ENCODE data around the gene KLHL26.

Gene KLHL26

GRCh38 chr19:18612051-18612771 is 24.6 kb upstream of the KLHL26 start:
- H3K27ac Mint-ChIP-seq (ENCODE audit: low read depth) = no peak overlapping the region
- peaks cover 99% of the 10 kb centered on the region for H3K27me3 Mint-ChIP-seq
- H3K4me1 Mint-ChIP-seq = peaks cover 20% of the 10 kb centered on the region
- no peak for DNase-seq (ENCODE audit: low spot score in 2 of 2)
- H3K4me3 Mint-ChIP-seq = peak overlapping the region; percentile 76
- ATAC-seq (replicated peaks; ENCODE audit: extremely low read depth, poor library complexity, severe bottlenecking) = no peak
- no peaks in the 10 kb centered on the region for H3K9me3 Mint-ChIP-seq
- H3K36me3 Mint-ChIP-seq (ENCODE audit: insufficient read depth) = peaks cover 3% of the 10 kb centered on the region

DNA sequence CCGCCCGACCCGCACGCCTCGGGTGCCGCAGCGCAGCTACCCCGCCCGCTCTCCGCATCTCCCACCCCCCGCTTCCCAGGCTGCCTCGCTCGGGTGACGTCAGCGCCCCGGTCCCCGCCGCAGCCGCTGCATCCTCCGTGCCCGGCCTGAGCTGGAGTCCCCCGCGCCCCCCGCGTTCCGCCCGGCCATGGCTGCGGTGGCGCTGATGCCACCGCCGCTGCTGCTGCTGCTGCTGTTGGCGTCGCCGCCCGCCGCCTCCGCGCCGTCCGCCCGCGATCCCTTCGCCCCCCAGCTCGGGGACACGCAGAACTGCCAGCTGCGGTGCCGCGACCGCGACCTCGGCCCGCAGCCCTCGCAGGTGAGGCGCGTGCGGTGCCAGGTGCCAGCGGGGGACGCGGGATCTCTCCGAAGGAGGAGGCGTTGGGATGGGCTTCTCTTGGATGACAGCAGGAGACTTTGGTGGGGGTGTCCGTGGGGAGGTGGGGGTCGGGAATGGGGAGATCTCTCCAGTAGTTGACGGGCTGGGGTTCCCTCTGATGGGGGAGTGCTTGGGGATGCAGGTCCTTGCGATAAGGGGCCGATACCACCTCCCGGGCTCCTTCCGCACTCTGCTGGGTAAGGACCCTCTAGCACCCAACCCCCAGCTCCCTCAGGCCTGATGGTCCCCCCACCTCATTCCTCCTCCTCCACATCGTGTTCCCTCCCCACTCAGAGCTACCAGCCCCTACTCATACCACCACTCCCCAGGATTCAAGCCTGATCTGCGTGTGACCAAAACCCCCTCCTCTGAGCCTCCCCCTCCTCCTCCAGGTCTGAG is 23.8 kb upstream of the KLHL26 start, which contains the start of gene TMEM59L:
TSS of gene TMEM59L (plus strand) at position 99 of the 817 bp plus-strand sequence. CDS start at position 188, 89 bp downstream.
- Mint-ChIP-seq H3K36me3 (ENCODE audit: insufficient read depth) (peaks cover 3% of the 10 kb centered on the region), H3K9me3 (no peaks in the 10 kb centered on the region), H3K4me1 (peaks cover 20% of the 10 kb centered on the region), H3K4me3 (peak within 1 kb of the TSS; percentile 76), H3K27ac (ENCODE audit: low read depth) (no peak within 1 kb of the TSS), H3K27me3 (peaks cover 99% of the 10 kb centered on the region)
- ATAC-seq (replicated peaks; ENCODE audit: extremely low read depth, poor library complexity, severe bottlenecking) = peak; percentile 52
- peak in 1 of 2 donors; percentile 23 for DNase-seq (ENCODE audit: low spot score in 2 of 2)

- Mint-ChIP-seq H3K4me1 (peaks cover 20% of the 10 kb centered on the region), H3K36me3 (ENCODE audit: insufficient read depth) (peaks cover 3% of the 10 kb centered on the region), H3K27ac (ENCODE audit: low read depth) (no peak overlapping the region), H3K4me3 (peak overlapping the region; percentile 76), H3K9me3 (no peaks in the 10 kb centered on the region), H3K27me3 (peaks cover 95% of the 10 kb centered on the region)
- DNase-seq (ENCODE audit: low spot score in 2 of 2) (no peak), ATAC-seq (replicated peaks; ENCODE audit: extremely low read depth, poor library complexity, severe bottlenecking) (no peak)
Observed at GRCh38 chr19:18613589-18614234, 23.1 kb upstream of the KLHL26 start.

DNA sequence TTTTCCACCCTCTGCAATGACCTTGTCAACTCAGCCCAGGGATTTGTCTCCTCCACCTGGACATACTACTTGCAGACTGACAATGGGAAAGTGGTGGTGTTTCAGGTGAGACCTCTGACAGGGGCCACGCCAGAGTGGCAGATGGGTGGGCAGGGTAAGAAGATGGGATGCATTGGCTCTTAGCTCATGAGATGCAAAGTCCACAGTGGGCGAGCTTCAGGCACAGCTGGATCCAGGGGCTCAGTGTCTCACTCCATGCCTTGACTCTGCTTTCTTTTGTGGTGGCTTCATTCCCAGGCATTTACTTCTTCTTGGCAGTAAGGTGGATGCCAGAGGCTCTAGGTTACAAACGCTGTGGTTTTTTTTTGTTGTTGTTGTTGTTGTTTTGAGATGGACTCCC is 20.8 kb upstream of the KLHL26 start:
- peaks cover 17% of the 10 kb centered on the region for H3K4me1 Mint-ChIP-seq
- H3K36me3 Mint-ChIP-seq (ENCODE audit: insufficient read depth) = peaks cover 6% of the 10 kb centered on the region
- no peaks in the 10 kb centered on the region for H3K9me3 Mint-ChIP-seq
- H3K4me3 Mint-ChIP-seq = no peak overlapping the region
- no peak for ATAC-seq (replicated peaks; ENCODE audit: extremely low read depth, poor library complexity, severe bottlenecking)
- H3K27ac Mint-ChIP-seq (ENCODE audit: low read depth) = no peak overlapping the region
- DNase-seq (ENCODE audit: low spot score in 2 of 2) = no peak
- H3K27me3 Mint-ChIP-seq = peaks cover 81% of the 10 kb centered on the region

GRCh38 chr19:18617562-18617961 is 19.3 kb upstream of the KLHL26 start:
- H3K4me1 Mint-ChIP-seq = peaks cover 8% of the 10 kb centered on the region
- H3K4me3 Mint-ChIP-seq = no peak overlapping the region
- peaks cover 6% of the 10 kb centered on the region for H3K36me3 Mint-ChIP-seq (ENCODE audit: insufficient read depth)
- DNase-seq (ENCODE audit: low spot score in 2 of 2) (no peak), ATAC-seq (replicated peaks; ENCODE audit: extremely low read depth, poor library complexity, severe bottlenecking) (no peak)
- no peak overlapping the region for H3K27ac Mint-ChIP-seq (ENCODE audit: low read depth)
- H3K27me3 Mint-ChIP-seq = peaks cover 67% of the 10 kb centered on the region
- no peaks in the 10 kb centered on the region for H3K9me3 Mint-ChIP-seq

- Mint-ChIP-seq H3K27me3 (peaks cover 60% of the 10 kb centered on the region), H3K9me3 (no peaks in the 10 kb centered on the region), H3K4me1 (peaks cover 5% of the 10 kb centered on the region), H3K4me3 (no peak overlapping the region), H3K36me3 (ENCODE audit: insufficient read depth) (peaks cover 3% of the 10 kb centered on the region), H3K27ac (ENCODE audit: low read depth) (no peak overlapping the region)
- ATAC-seq (replicated peaks; ENCODE audit: extremely low read depth, poor library complexity, severe bottlenecking) (no peak), DNase-seq (ENCODE audit: low spot score in 2 of 2) (no peak)
Observed at GRCh38 chr19:18618236-18618635, 18.6 kb upstream of the KLHL26 start.

GRCh38 chr19:18620311-18620710 is 16.5 kb upstream of the KLHL26 start:
- no peaks in the 10 kb centered on the region for H3K9me3 Mint-ChIP-seq
- H3K4me1 Mint-ChIP-seq = no peaks in the 10 kb centered on the region
- no peak overlapping the region for H3K27ac Mint-ChIP-seq (ENCODE audit: low read depth)
- DNase-seq (ENCODE audit: low spot score in 2 of 2) (no peak), ATAC-seq (replicated peaks; ENCODE audit: extremely low read depth, poor library complexity, severe bottlenecking) (no peak)
- peaks cover 3% of the 10 kb centered on the region for H3K36me3 Mint-ChIP-seq (ENCODE audit: insufficient read depth)
- H3K4me3 Mint-ChIP-seq = no peak overlapping the region
- H3K27me3 Mint-ChIP-seq = peaks cover 39% of the 10 kb centered on the region

- Mint-ChIP-seq H3K27me3 (peaks cover 33% of the 10 kb centered on the region), H3K36me3 (ENCODE audit: insufficient read depth) (peaks cover 3% of the 10 kb centered on the region), H3K27ac (ENCODE audit: low read depth) (no peak overlapping the region), H3K4me3 (no peak overlapping the region), H3K9me3 (no peaks in the 10 kb centered on the region), H3K4me1 (no peaks in the 10 kb centered on the region)
- no peak for DNase-seq (ENCODE audit: low spot score in 2 of 2)
- no peak for ATAC-seq (replicated peaks; ENCODE audit: extremely low read depth, poor library complexity, severe bottlenecking)
Observed at GRCh38 chr19:18620902-18621301, 15.9 kb upstream of the KLHL26 start.

DNA sequence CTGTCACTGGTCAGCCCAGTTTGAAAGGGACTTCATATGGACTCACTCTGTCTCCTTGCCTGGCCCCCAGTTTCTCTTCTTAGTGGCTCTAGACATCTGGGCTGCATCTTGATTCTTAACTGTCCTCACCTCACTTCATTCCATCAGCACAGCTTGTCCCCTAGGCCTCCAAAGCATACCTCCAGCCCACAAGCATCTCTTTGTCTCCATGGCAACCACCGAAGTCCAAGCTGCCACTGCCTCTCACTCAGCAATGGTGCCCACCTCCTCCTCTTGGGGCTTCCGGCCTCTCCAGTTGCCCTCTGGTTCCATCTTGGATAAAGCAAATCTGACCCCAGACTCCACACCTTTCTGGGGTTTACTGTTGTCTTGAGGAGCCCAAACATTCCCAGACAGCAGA is 9.9 kb upstream of the KLHL26 start:
- no peak for DNase-seq (ENCODE audit: low spot score in 2 of 2)

DNA sequence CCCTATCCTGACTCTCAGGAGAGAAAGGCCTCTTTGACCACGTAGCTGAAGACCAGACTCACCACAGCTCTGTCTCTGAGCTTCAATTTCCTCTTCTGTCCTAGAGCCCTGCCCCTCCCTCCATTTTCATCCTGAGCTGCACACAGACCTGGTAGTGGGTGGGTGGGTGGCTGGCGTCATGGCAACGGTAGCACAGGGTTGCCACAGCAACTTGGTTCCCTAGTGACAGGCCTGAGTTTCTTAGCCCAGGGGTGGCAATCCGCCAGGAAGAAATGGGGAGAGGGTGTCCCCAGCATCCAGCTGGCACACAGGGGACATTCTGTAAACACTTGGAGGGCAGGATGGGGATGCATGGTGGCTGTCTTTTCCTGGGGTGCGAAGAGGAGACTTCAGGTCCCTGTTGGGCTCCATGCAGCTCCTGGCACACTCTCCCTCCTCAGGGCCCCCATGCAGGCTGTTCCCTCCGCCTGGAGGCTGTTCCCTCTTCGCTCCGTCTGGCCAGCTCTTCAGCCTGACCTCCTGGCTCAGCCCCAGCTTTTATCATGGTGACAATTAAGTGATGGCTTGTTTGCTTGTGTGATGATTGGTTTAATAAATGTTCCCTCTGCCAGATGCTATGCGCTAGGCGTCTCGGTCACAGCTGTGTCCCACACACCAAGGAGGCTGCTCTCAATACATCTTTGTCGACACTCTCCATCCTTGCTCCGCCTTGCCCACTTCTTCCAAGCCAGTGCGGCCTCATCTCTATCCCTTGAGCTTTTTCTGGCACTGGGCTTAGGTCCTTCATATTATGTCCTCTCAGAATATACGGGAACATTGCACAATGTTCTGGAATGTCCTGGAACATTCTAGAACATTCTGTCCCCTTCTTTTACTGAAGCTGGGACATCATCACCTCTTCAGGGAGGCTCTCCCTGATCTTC is 7.4 kb upstream of the KLHL26 start:
- no peaks in the 10 kb centered on the region for H3K9me3 Mint-ChIP-seq
- no peak for ATAC-seq (replicated peaks; ENCODE audit: extremely low read depth, poor library complexity, severe bottlenecking)
- no peaks in the 10 kb centered on the region for H3K4me1 Mint-ChIP-seq
- no peak overlapping the region for H3K4me3 Mint-ChIP-seq
- DNase-seq (ENCODE audit: low spot score in 2 of 2) = no peak
- peaks cover 36% of the 10 kb centered on the region for H3K27me3 Mint-ChIP-seq
- no peak overlapping the region for H3K27ac Mint-ChIP-seq (ENCODE audit: low read depth)
- H3K36me3 Mint-ChIP-seq (ENCODE audit: insufficient read depth) = no peaks in the 10 kb centered on the region

More for the DNA sequence above, 9.9 kb upstream of the KLHL26 start:
- Mint-ChIP-seq H3K27me3 (peaks cover 27% of the 10 kb centered on the region), H3K9me3 (no peaks in the 10 kb centered on the region), H3K4me1 (no peaks in the 10 kb centered on the region), H3K36me3 (ENCODE audit: insufficient read depth) (no peaks in the 10 kb centered on the region), H3K27ac (ENCODE audit: low read depth) (no peak overlapping the region), H3K4me3 (no peak overlapping the region)
- no peak for ATAC-seq (replicated peaks; ENCODE audit: extremely low read depth, poor library complexity, severe bottlenecking)

DNA sequence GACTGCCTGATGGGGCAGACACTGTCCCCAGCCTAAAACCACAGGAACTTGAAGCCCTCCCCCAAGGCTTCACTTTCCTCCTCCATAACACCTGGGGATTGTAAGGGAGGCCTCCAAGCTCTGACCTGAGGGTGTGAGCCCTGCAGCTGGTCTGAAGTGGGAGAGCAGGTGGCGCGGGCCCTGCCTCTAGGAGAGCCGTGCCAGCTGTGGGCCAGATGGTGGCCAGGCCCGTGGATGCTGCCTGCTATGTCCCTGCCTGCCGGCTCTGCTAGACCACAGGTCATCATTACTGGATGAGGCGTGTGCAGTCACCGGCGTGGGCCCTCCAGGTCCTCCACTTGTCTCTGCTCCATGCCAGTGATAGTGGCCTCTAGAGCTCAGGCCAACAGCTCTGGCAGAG is 3.5 kb upstream of the KLHL26 start:
- peaks cover 21% of the 10 kb centered on the region for H3K27me3 Mint-ChIP-seq
- DNase-seq (ENCODE audit: low spot score in 2 of 2) (no peak), ATAC-seq (replicated peaks; ENCODE audit: extremely low read depth, poor library complexity, severe bottlenecking) (no peak)
- no peak overlapping the region for H3K4me3 Mint-ChIP-seq
- no peaks in the 10 kb centered on the region for H3K9me3 Mint-ChIP-seq
- H3K27ac Mint-ChIP-seq (ENCODE audit: low read depth) = no peak overlapping the region
- peaks cover 22% of the 10 kb centered on the region for H3K4me1 Mint-ChIP-seq
- H3K36me3 Mint-ChIP-seq (ENCODE audit: insufficient read depth) = peaks cover 5% of the 10 kb centered on the region

Data from central memory CD8-positive, alpha-beta T cell (primary cell).